HCT116 (cell line): ENCODE data around the gene SOX6. TPM values are rescaled to one million over a fixed set of nuclear protein-coding genes. Genes with fewer than 3 reads are reported as not detected.
"Not testable (repeated sequence)": the region's sequence is repeated elsewhere in the genome, so short reads cannot be mapped to it uniquely, and the experiment has no call there.

ENCODE experiments used
- ATAC-seq: fragments of 200-7000 bp; cut with Tn5 transposase; 2 replicates; pipeline ENCODE4 v1.9.1; 2020; ENCODE audit warnings: mild to moderate bottlenecking, moderate library complexity
- BruUV-seq: library from RNA; stranded (reverse); fragments of 400-500 nt; replicated peaks from 2 replicates; lab custom pipeline; 2021; lab: Mats Ljungman, UMichigan
- CTCF ChIA-PET: fragments of 300-600 bp; sonication (Branson Sonifier 250); formaldehyde crosslinking; loops from one replicate; lab custom pipeline; 2021; ENCODE audit warnings: antibody characterized with exemption; lab: Charles Lee
- POLR2A ChIA-PET: fragments of 300-600, 350-600 bp; sonication (Branson Sonifier 250); formaldehyde crosslinking; loops from one replicate; lab custom pipeline; 2021; ENCODE audit warnings: antibody characterized with exemption; lab: Charles Lee
- RAD21 ChIA-PET, 2 experiments: fragments of 300-600 bp; sonication (Branson Sonifier 250); formaldehyde crosslinking; loops; one replicate each; lab custom pipeline; 2023; ENCODE audit warnings: low total read pairs in 2 of 2; ENCODE audit not compliant: uncharacterized antibody in 2 of 2, unreplicated experiment in 2 of 2, low non-redundant PET in 1 of 2; lab: Charles Lee
- DNase-seq: peaks from one replicate; pipeline ENCODE4 v3.0.0-alpha.2; 2010; ENCODE audit warnings: low read depth, low spot score
- H2AFZ ChIP-seq: fragments of 200-600 bp; shearing (Covaris generic), sonication (generic); 2 replicates; pipeline ENCODE4 v1.6.1; 2017; ENCODE audit warnings: low read depth, mixed run types, mixed read lengths, antibody characterized with exemption, low read length; ENCODE audit not compliant: poor library complexity, severe bottlenecking
- H3K27ac ChIP-seq: 2 replicates; pipeline ENCODE4 v1.5.1; 2012; ENCODE audit warnings: low read depth, low read length
- H3K27me3 ChIP-seq: fragments of 200-600 bp; sonication (generic); 2 replicates; pipeline ENCODE4 v1.6.1; 2016; ENCODE audit warnings: mixed run types, low read length, mixed read lengths; ENCODE audit not compliant: insufficient read depth
- H3K36me3 ChIP-seq, 2 experiments: fragments of 200-500 bp in 1 of 2; fragments of 200-600 bp in 1 of 2; sonication (Bioruptor generic) in 1 of 2; sonication (generic) in 1 of 2; 2 replicates each; pipeline versions ENCODE4 v1.5.1 to v1.6.1; 2014 to 2016; ENCODE audit warnings: low read length in 2 of 2, inconsistent platforms in 1 of 2, mixed read lengths in 1 of 2, mixed run types in 1 of 2; ENCODE audit not compliant: insufficient read depth in 2 of 2, control insufficient read depth in 1 of 2
- H3K4me1 ChIP-seq, 2 experiments: fragments of 200-600 bp in 1 of 2; sonication (generic) in 1 of 2; 2 replicates each; pipeline versions ENCODE4 v1.5.1 to v1.6.1; 2012 to 2017; ENCODE audit warnings: low read length in 2 of 2, inconsistent platforms in 1 of 2, mild to moderate bottlenecking in 1 of 2, mixed read lengths in 1 of 2, mixed run types in 1 of 2, moderate library complexity in 1 of 2; ENCODE audit not compliant: insufficient read depth in 2 of 2, control insufficient read depth in 1 of 2
- H3K4me2 ChIP-seq: fragments of 200-600 bp; sonication (generic); 2 replicates; pipeline ENCODE4 v1.6.1; 2017; ENCODE audit warnings: mixed run types, low read length, mixed read lengths
- H3K4me3 ChIP-seq, 2 experiments: fragments of 200-600 bp in 1 of 2; sonication (generic) in 1 of 2; replicated peaks in 1 of 2; 2 replicates each; pipeline ENCODE4 v1.5.1; 2011 to 2016; ENCODE audit warnings: low read length in 2 of 2, control low read depth in 1 of 2, low read depth in 1 of 2, mild to moderate bottlenecking in 1 of 2, mixed read lengths in 1 of 2, mixed run types in 1 of 2
- H3K79me2 ChIP-seq: fragments of 200-600 bp; sonication (generic); 2 replicates; pipeline ENCODE4 v1.6.1; 2017; ENCODE audit warnings: mild to moderate bottlenecking, mixed run types, low read length, moderate library complexity, mixed read lengths; ENCODE audit not compliant: insufficient read depth
- H3K9ac ChIP-seq: fragments of 200-600 bp; sonication (generic); 2 replicates; pipeline ENCODE4 v1.6.1; 2016; ENCODE audit warnings: low read length, mixed read lengths
- H3K9me2 ChIP-seq: fragments of 200-600 bp; sonication (generic), shearing (Covaris generic); 2 replicates; pipeline ENCODE4 v1.6.1; 2017; ENCODE audit warnings: mixed run types, mild to moderate bottlenecking, moderate library complexity; ENCODE audit not compliant: insufficient read depth
- H3K9me3 ChIP-seq, 2 experiments: fragments of 200-500 bp in 1 of 2; fragments of 200-600 bp in 1 of 2; sonication (Bioruptor generic) in 1 of 2; sonication (generic) in 1 of 2; 2 replicates each; pipeline ENCODE4 v1.6.1; 2014 to 2017; ENCODE audit warnings: low read length in 2 of 2, mixed read lengths in 2 of 2, inconsistent platforms in 1 of 2, low read depth in 1 of 2, mild to moderate bottlenecking in 1 of 2, mixed run types in 1 of 2, moderate library complexity in 1 of 2; ENCODE audit not compliant: control insufficient read depth in 1 of 2, insufficient read depth in 1 of 2
- H4K20me1 ChIP-seq: fragments of 200-600 bp; sonication (generic), shearing (Covaris generic); 2 replicates; pipeline ENCODE4 v1.6.1; 2017; ENCODE audit warnings: mixed run types, mild to moderate bottlenecking, moderate library complexity; ENCODE audit not compliant: insufficient read depth
- CEBPB ChIP-seq: IDR thresholded peaks from 2 replicates; pipeline ENCODE4 v1.6.1; 2012; ENCODE audit warnings: low read depth
- RAD21 ChIP-seq: IDR thresholded peaks from 2 replicates; pipeline ENCODE4 v1.6.1; 2012; ENCODE audit warnings: low read depth, mild to moderate bottlenecking
- intact Hi-C: fragments of 100-400 bp; cut with micrococcal nuclease; formaldehyde crosslinking; loops from 2 replicates; pipeline ENCODE4 v1.10.0; 2022
- total RNA-seq: library from RNA; stranded (reverse); gene quantifications from one replicate; pipeline ENCODE4 v1.2.1, GENCODE V29; 2021; ENCODE audit not compliant: unreplicated experiment

SOX6 gene
- total RNA-seq, 1 experiment from 2014 or later, result 0.81 TPM

DNA sequence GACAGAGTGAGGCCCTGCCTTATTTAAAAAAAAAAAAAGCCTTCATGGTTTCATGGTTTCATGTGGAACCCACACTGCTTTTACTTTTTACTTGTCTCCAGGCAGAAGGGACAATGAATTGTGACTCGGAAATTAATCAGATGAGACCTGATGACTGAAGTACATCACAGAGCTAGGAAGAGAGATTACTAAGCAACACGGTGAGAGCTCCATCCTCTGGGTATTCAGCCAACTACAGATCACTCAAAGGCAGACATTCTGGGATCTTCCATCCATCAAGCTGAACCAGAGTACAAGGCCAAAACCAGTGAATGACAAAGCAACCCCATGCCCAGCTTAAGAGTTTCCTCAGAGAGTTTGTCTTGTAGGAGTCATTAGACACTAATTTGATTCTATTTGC lies 433.2 kb downstream of the SOX6 start:
- no peaks in the 10 kb centered on the region for H3K36me3 ChIP-seq
- no peak overlapping the region for H3K4me2 ChIP-seq
- H3K4me1 ChIP-seq, result no peaks in the 10 kb centered on the region
- POLR2A ChIA-PET, result no interaction called here
- no peak overlapping the region for H3K9ac ChIP-seq
- no peaks in the 10 kb centered on the region for H3K9me2 ChIP-seq
- ATAC-seq, result no peak
- 0 out of 2 replicates have a peak, but pooled peaks cover 4% of the 10 kb centered on the region for H3K27me3 ChIP-seq
- H3K4me3 ChIP-seq, result no peak overlapping the region
- no peaks in the 10 kb centered on the region for H4K20me1 ChIP-seq
- RAD21 ChIA-PET, result interaction anchor here in 1 of 2 experiments (0.5 kb wide), 1 partner anchor 52 kb away, joined by 7 read pairs; no protein-coding TSS in a partner anchor
- intact Hi-C loops, result no loop called here
- peak; percentile 20; the same call in 1 of the 2 replicates for TF ChIP-seq RAD21
- no peak for TF ChIP-seq CEBPB
- H3K79me2 ChIP-seq, result no peaks in the 10 kb centered on the region
- H2AFZ ChIP-seq, result no peak overlapping the region
- H3K9me3 ChIP-seq, result no peaks in the 10 kb centered on the region
- CTCF ChIA-PET, result interaction anchor here (1.0 to 1.2 kb wide), 3 partner anchors 9 to 71 kb away, joined by 3 to 4 read pairs (median 4); no protein-coding TSS in a partner anchor
- H3K27ac ChIP-seq, result no peak overlapping the region
- no peak for DNase-seq
- BruUV-seq, result no TSS peak

DNA sequence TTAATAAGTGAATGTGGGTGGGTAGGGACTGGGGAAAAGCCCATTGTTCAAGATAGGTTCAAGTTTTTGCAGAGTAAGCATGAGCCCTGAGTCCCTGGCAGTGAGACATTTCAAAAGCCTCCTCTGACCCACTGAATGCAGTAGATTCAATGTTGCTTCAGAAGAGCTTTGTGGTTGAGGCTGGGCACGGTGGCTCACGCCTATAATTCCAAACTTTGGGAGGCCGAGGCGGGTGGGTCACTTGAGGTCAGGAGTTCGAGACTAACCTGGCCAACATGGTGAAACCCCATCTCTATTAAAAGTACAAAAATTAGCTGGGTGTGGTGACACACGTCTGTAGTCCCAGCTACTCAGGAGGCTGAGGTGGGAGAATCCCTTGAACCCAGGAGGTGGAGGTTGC lies 433.6 kb downstream of the SOX6 start:
- H3K36me3 ChIP-seq, intact Hi-C loops, H3K9me2 ChIP-seq, ATAC-seq, H3K27ac ChIP-seq, DNase-seq, BruUV-seq, H2AFZ ChIP-seq, RAD21 ChIA-PET, H3K9ac ChIP-seq, H4K20me1 ChIP-seq, H3K4me1 ChIP-seq, H3K4me3 ChIP-seq, H3K27me3 ChIP-seq, H3K9me3 ChIP-seq, H3K4me2 ChIP-seq, POLR2A ChIA-PET, H3K79me2 ChIP-seq: not testable (repeated sequence)
- CTCF ChIA-PET, result interaction anchor here (1.0 to 1.2 kb wide), 3 partner anchors 9 to 70 kb away, joined by 3 to 4 read pairs (median 4); no protein-coding TSS in a partner anchor
